Measurements from ENCODE around the gene VAT1. TPM values are rescaled to one million over a fixed set of nuclear protein-coding genes. Genes with fewer than 3 reads are reported as not detected.

VAT1 gene
- total RNA-seq, 1 donor from 2014 or later: 366 TPM

DNA sequence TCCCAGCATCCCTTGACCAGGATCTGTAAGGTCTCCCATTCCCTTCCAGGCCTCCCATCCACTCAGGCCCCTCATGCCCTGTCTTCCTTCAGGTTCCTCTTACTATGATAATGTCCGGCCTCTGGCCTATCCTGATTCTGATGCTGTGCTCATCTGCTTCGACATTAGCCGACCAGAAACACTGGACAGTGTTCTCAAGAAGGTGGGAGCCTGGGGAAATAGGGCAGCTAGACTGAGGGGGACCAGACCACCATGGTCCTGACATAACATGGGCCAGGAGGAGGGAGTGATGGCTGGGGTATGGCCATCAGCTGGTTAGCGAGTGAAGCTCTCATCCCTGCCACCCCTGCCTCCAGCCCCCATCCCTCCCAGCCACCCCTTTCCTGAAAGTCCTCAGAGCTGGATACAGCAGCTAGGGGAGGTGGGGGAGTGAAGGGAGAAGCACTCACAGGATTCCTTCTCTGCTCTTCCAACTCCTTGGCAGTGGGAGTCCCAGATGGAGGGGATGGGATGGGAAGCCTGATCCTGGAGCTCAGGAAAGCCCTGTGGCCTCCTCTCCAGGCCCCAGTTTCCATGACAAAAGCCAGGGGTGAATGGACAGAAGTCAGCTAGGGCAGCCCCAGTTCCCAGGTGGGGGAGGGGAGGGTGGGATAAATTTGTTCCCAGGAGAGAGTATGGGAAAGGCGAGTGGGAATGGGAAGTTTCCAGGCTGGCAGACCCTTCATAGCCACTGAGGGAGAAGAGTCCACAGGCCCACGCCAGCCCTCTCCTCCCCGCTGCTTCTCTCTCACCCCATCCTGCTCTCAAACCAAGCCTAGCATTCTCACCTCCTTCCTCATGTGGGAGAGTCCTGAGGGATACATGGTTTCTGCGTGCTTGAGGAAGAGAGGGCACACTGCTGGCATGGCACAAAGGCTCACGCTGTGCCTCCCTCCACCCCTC is 5.2 kb upstream of the VAT1 start:
- DNase-seq (ENCODE audit: low read depth): no peak

DNA sequence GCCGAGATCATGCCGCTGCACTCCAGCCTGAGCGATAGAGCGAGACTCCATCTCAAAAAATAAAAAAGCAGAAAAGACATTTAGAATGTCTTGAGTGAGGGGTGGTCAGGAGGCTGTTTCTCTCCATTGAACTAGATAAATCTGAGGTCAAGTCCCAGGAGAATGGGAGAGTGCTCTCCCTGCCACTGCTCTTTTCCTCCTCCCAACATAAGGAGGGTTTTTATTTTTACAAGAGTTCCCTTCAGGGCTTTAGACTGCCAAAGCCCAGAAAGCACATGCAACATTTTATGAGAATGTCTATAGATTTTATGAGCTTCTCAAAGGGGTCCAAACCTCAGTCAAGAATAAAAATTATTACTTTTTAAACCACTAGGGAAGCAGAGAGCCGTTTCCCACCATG is 4.4 kb upstream of the VAT1 start:
- no peak for DNase-seq (ENCODE audit: low read depth)

DNA sequence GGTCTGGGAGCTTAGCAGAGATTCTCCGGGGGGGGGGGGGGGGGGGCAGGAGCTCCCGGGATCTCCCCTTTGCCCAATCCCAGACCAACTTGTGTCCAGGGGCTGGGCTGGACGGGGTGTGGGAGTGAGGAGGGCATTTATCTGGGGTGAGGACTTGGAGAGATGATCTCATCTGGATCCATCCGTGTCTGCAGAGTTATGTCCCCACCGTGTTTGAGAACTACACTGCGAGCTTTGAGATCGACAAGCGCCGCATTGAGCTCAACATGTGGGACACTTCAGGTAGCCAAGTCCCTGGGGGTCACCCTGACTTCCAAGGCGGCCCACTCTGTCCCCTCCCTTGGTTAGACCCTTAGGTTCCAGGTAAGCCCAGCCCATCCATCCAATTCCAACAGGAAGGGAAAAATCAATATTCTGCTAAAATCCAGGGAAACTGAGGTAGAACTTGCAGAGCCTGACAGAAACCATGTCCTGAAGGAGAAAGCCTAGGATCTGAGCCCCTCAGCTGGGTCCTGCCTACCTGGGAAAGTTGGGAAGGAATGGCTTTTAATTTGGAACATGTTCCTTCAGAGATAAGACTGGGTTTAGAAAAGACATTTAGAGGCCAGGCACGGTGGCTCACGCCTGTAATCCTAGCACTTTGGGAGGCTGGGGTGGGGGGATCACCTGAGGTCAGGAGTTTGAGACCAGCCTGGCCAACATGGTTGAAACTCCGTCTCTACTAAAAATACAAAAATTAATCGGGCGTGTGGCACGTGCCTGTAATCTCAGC is 3.8 kb upstream of the VAT1 start:
- no peak for DNase-seq (ENCODE audit: low read depth)

DNA sequence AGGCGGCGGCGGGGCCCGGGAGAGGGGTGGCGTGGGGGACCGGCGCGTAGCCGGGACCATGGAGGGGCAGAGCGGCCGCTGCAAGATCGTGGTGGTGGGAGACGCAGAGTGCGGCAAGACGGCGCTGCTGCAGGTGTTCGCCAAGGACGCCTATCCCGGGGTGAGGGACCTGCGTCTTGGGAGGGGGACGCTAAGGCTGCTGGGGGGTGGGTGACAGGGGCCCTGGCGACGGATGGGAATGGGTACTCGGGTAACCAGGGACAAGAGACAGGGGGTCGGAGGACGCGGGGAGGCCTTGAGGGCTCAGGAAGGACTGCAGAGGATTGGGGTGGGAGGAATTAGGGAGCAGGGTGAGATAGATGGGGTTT is 3.1 kb upstream of the VAT1 start:
- DNase-seq (ENCODE audit: low read depth): no peak

DNA sequence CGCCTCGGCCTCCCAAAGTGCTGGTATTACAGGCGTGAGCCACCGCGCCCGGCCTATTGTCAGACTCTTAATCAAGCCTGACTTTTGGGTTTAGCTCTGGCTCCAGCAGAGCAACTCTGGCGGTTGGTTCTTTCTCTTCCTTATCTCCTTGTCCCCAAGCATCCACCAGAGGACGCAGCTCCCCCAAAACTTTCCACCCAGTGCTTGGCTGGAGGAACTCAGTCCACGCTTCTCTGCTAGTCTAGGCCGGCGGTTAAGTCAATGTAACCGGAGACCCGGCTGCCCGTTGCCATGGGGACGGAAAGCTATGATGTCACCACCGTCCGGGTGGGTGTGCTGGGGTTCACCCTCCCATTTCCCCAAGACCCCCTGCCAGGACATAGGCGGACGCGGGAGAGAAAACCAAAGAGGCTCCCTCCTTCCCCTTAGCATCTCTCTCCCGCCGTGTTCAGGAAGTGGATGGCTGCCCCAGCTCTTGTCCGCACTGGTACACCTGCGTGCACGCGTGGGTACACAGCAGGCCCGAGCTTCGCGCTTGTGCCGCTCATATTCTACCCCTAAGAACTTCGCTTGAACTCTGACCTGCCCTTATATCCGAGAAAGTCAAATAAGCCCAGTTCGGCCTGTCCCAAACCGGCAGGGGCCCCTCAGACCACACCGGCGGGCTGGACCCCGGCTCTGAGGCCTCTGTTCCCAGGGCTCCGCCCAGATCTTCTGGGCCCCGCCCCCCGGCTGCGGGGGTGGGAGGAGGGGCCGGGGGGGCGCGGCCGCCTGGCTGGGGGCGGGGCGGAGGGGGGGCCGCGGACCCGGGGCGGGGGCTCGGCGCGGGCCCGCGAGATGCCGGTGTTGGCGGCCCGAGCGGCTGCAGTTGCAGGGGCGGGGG is 2.5 kb upstream of the VAT1 start, which contains the start of gene RND2:
Gene RND2 (plus strand): TSS at position 825 of the 883 bp plus-strand sequence. CDS start 117 bp downstream, outside the sequence.
- peak; percentile 97 for DNase-seq (ENCODE audit: low read depth)

DNA sequence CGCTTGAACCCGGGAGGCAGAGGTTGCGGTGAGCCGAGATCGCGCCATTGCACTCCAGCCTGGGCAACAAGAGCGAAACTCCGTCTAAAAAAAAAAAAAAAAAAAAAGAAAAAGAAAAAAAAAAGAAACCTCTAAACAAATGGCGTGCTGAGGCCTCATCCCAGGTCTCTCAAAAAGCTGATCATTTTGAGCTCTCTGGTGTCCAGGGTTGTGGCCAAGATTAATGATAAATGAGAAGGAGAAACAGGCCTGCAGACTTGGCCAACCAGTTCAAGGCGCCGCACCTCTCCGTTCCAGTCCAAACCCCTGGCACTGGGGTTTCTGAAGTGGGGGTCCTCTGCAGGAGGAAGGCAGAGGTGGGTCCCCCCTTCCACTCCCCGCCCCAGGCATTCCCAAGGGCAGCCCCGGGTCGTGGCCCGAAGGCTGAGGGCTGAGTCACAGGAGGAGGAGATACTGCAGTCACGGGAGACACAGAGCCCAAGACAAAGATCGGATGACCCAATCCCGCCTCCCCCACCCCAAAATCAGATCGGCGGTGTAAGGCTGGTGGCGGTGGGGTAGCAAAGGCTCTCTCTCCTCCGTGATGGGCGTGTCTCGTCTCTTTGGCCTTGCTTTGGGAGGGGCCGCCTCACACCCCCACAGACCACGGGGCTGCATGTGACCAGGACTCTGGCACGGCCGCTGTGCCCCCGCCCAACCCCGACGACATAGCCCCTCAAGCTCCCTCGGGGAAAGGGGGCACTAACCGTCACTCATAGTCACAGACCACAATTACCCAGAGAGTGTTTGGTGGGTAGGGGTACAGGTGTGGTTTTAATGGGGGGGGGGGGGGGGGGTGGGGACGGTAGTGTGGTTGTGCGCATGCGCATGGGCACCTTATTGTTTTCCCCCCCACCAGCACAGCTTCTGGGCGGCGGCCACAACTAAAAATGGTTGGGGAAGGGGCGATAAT is 1.1 kb downstream of the VAT1 start:
- peak; percentile 95 for DNase-seq (ENCODE audit: low read depth)

DNA sequence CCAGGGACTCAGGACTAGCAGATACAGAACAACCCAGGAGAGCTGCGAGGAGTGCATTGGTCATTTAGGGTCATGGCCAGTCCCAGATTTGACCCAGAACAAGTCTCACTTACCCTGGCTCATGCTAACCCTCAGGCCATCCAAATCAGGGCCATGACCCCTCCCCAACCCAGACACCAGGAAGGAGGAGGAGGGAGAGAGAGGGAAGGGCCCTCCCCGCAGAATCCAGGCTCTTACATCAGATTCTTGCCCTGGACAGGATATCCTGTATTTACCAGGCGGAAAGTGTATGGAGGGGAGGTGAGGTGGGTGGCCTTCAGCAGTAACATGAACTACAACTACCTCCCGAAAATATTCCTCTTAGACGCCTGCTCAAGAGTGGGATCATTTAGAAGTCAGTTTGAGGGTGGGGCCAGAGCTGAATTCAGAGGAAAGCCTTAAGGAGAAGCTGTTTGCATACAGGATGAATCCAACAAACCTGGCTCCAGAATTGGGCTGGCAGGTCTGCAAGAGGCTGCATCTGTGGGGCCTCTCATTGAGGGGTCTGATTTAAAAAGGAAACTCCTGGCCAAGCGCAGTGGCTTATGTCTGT is 2.1 kb downstream of the VAT1 start:
- no peak for DNase-seq (ENCODE audit: low read depth)

DNA sequence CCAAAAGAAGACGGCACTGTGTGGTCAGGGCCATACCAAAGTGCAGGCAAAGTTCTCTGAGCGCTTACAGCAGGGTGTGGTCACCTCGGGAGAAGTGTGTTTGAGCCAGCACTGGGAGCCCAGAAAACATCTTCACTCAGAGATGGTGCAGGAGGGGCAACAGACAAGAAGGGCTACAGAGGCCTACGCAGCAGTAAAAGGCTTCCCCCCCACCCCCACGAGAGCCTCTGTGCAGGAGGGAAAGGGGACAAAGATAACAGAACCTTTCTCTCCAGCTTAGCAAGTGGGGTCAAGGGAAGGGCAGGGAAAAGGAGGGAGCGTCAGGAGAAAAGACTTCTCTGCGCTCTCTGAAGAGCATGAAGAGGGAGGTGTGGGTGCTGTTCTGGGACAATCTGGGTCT is 2.8 kb downstream of the VAT1 start:
- DNase-seq (ENCODE audit: low read depth): no peak

DNA sequence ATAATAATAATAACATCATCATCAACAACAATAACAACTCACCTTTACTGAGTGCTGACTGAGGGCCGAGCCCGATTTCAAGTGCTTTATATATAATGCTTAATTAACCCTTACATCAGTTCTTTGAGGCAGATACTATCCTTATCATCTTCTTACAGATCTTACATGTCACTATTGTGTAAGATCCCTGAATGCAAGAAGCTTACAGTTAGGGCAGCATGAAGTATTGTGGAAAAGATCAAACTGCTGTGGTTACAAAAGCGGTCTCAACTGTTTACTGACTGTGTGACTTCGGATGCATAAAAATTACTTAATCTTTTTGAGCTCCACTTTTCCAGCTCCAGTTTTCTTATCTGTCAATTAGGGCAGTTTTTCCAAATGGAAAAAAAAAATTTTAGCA is 3.3 kb downstream of the VAT1 start:
- no peak for DNase-seq (ENCODE audit: low read depth)

DNA sequence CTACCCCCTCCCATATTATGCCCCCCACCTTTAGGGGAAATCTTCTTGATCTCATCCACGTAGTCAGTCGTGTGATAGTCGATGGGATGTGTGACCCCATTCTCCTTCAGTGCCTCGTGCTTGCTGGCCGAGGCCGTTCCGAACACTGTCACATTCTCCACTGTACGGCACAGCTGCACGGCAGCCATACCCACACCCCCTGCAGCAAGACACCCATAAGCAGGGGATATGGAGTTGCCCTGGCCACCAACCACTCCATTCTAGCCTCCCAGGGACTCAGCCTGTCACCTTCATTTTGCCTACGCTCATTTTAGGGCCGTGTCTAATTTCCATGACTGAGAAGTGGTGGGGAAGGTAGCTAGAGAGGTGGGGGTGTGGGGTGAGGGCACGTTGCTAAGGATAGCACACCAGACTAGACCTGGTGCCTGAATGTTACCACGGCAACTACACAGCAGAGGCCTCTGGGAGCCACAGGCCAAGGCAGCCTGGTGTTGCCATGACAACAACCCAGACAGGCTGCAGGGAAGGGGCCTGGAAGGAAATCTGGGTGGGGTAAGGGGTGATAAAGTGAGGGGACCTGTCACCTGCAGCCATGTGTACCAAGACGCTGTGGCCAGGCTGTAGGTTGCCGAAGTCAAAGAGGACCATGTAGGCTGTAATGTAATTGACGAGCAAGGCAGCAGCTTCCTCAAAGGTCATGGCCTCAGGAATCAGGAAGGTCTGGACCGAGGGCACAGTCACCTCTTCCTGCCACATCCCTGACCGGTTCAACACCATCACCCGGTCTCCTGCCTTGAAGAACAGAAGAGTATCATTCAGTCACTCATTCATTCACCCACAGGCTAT is 4.0 kb downstream of the VAT1 start:
- DNase-seq (ENCODE audit: low read depth): no peak

DNA sequence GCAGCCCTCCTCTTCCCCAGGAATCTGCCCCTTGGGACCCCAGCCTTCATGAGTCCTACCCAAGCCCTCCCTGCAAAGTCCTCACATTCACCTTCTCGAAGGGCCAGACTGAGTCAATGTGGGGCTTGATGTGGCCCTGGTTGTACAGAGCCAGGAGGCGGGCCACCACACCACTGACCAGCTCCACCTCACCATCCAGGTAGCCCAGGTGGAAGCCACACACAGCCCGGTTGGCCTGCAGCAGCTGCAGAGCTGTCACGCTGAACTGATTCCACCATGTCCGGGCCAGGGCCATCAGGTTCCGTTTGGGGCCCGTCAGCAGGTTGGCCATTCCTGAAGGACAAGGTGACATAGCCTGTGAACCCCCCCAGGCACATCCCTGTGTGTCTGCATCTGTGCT is 6.0 kb downstream of the VAT1 start:
- no peak for DNase-seq (ENCODE audit: low read depth)

DNA sequence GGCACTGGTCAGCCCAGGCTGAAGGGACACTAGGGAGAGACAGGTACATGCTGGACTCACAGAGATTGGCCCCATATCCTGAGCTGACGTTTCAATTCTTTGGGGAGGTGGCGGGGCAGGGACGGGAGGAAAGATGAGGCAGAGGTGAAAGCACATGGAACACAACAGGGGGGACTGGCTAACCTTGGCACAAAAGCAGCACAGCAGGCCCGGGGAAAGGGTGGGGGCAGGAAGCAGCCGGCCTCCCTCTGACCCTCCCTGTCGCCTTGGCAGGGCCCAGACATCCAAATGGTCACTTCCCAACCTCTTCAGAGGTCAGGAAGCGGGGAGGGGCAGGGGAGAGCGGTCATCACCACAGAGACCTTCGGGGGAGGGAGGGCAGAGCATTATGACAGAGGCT is 6.6 kb downstream of the VAT1 start:
- DNase-seq (ENCODE audit: low read depth): peak; percentile 73

DNA sequence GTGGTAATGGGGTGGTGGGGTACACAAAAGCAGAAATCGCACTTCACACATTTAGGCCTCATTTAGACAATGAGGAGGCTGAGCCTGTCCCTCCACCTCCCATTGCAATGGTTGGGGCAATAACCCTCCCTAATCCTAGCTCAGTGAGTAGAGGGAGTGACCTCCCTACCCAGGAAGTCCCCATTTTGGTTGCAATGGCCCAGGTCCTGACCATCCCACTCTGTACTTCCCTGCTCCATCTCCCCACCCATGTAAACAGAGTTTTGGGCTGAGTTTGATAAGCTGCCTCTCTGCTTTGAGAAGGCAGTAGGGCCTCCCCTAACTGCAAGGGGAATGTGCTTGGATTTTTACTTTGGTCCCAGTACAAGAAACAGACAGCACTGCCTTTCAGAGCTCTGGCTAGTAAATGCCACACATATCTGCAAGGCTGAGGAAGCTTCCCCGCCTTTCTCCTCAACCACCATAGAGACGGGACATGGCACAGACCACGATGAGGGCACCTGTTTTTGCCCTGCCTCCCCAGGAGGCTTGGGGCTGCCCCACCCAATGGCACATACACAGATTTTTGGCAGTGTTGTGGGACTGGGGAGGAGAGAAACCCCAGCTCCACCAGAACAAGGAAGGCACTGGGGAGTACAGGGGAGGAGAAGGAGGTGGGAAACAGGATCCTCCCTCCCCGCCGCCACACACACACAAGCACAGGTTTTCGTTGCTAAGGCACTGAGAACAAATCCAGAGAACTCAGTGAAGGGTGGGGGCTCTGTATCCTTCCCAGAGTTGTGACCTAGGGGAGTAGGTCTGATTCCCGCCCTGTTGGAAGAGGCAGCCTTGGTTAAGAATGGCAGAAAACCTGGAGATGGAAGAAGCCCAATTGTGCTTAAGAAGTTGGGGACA is 7.3 kb downstream of the VAT1 start:
- DNase-seq (ENCODE audit: low read depth): peak; percentile 95

DNA sequence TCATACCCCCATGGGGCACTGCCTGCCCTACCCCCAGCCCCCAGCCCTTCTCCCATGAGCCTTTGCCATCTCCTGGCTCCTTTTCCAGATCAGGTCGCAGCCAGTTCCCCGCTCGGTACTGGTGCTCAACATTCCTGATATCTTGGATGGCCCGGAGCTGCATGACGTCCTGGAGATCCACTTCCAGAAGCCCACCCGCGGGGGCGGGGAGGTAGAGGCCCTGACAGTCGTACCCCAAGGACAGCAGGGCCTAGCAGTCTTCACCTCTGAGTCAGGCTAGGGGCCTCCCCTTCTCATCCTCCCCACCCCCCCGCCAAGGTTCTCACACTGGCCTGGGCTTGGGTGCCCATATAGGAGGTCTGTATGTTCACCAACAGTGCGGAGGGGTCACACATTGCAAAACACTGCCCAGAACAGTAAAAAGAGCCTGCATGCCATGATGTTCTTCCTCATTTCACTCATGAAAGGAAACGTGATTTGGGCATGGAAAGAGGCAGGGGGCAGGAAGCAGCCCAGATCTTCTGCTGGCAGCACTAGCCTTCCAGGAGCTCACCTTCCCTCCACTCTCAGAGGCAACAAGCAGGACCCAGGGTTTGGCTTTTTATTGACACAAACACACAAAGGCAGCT is 8.1 kb downstream of the VAT1 start:
- no peak for DNase-seq (ENCODE audit: low read depth)

DNA sequence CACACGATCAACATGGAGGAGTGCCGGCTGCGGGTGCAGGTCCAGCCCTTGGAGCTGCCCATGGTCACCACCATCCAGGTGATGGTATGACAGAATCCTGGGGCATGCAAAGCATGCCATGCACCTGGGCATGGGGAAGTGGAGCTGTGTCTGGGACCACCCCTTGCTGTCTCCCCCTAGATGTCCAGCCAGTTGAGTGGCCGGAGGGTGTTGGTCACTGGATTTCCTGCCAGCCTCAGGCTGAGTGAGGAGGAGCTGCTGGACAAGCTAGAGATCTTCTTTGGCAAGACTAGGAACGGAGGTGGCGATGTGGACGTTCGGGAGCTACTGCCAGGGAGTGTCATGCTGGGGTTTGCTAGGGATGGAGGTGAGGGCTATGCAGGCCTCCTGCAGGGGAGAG is 8.9 kb downstream of the VAT1 start:
- DNase-seq (ENCODE audit: low read depth): no peak

DNA sequence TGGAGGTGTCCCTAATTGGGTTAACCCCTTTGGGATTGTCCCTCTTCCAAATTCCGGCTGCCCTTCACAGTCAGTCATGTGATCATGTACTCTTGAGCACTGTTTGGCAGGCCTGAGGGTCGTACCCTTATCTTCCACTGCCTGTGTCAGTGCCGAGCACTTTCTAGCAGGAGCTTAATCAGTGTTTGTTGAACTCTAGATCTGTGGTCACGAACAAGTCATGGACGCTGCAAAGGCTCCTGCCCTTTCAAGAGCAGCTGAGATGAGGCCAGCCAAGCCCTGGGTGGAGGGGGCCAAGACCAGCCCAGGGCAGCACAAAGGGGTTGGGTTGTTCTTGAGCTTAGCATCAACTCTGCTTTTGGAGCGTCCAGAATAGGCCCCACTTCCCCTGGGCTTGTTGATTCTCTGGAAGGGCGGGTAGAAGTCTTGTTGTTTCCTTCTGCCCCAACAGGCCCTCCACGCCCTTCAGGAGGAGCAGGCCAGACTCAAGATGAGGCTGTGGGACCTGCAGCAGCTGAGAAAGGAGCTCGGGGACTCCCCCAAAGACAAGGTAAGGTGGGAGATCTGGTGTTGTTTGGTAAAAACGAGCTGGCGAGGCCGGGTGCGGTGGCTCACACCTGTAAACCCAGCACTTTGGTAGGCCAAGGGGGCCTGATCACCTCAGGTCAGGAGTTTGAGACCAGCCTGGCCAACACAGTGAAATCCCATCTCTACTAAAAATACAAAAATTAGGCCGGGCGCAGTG is 10.3 kb downstream of the VAT1 start:
- DNase-seq (ENCODE audit: low read depth): peak; percentile 54
